Osteoblast (primary cell): Measurements from ENCODE around the gene CHMP4B. TPM values are rescaled to one million over a fixed set of nuclear protein-coding genes. Genes with fewer than 3 reads are reported as not detected.
A peak's percentile ranks its signal among the peaks of the same experiment; 100 is the strongest.

Experiments
- DNase-seq: peaks from one replicate; pipeline ENCODE4 v3.0.0; 2011; ENCODE audit warnings: low spot score, mixed read lengths; ENCODE audit not compliant: insufficient read length; ENCODE audit errors: missing footprints
- H2AFZ ChIP-seq: 2 replicates; pipeline ENCODE4 v1.6.0; 2011; ENCODE audit warnings: mild to moderate bottlenecking, low read length
- H3K27ac ChIP-seq: 2 replicates; pipeline ENCODE4 v1.5.1; 2011; ENCODE audit warnings: mild to moderate bottlenecking, low read depth, low read length, moderate library complexity
- H3K27me3 ChIP-seq: 2 replicates; pipeline ENCODE4 v1.6.0; 2012; ENCODE audit warnings: mild to moderate bottlenecking, control low read depth, inconsistent platforms, low read length, moderate library complexity; ENCODE audit not compliant: insufficient read depth
- H3K36me3 ChIP-seq: 2 replicates; pipeline ENCODE4 v1.5.1; 2011; ENCODE audit warnings: mild to moderate bottlenecking, low read length, control low read depth, moderate library complexity; ENCODE audit not compliant: insufficient read depth
- H3K4me1 ChIP-seq: 2 replicates; pipeline ENCODE4 v1.5.1; 2011; ENCODE audit warnings: mild to moderate bottlenecking, low read length, control low read depth, moderate library complexity; ENCODE audit not compliant: insufficient read depth
- H3K4me2 ChIP-seq: 2 replicates; pipeline ENCODE4 v1.6.0; 2011; ENCODE audit warnings: mild to moderate bottlenecking, low read length; ENCODE audit not compliant: insufficient read depth
- H3K4me3 ChIP-seq: fragments of 200-600 bp; sonication (generic); 3 replicates; pipeline ENCODE4 v1.5.1; 2012; ENCODE audit warnings: mild to moderate bottlenecking, low read length, inconsistent platforms; ENCODE audit not compliant: insufficient read depth
- H3K79me2 ChIP-seq: 2 replicates; pipeline ENCODE4 v1.6.0; 2012; ENCODE audit warnings: mild to moderate bottlenecking, low read length, control low read depth, inconsistent platforms; ENCODE audit not compliant: insufficient read depth
- H3K9me3 ChIP-seq: 2 replicates; pipeline ENCODE4 v1.5.1; 2011; ENCODE audit warnings: low read depth, low read length, control low read depth
- H4K20me1 ChIP-seq: 2 replicates; pipeline ENCODE4 v1.6.0; 2012; ENCODE audit warnings: mild to moderate bottlenecking, low read length, control low read depth; ENCODE audit not compliant: insufficient read depth
- total RNA-seq: library from RNA; depleted of rRNA; stranded (reverse); fragments of >200 nt; gene quantifications from 2 replicates; pipeline ENCODE4 v1.2.3, GENCODE V29; 2012
- TF ChIP-seq, protein P1 (sequence below): IDR thresholded peaks from 2 replicates; pipeline ENCODE4 v1.5.1; 2011; ENCODE audit warnings: mild to moderate bottlenecking, low read depth, low read length, moderate library complexity; ENCODE audit errors: extremely low read depth

CHMP4B gene
- total RNA-seq, 1 donor, result 40.9 TPM

- Histone ChIP-seq H3K4me2 (no peak overlapping the region), H3K27me3 (no peaks in the 10 kb centered on the region), H3K79me2 (no peaks in the 10 kb centered on the region), H3K36me3 (no peaks in the 10 kb centered on the region), H2AFZ (peak overlapping the region; percentile 38), H4K20me1 (no peaks in the 10 kb centered on the region), H3K27ac (no peak overlapping the region), H3K4me1 (peaks cover 26% of the 10 kb centered on the region), H3K9me3 (peaks cover 4% of the 10 kb centered on the region), H3K4me3 (no peak overlapping the region)
- TF ChIP-seq, protein P1, sequence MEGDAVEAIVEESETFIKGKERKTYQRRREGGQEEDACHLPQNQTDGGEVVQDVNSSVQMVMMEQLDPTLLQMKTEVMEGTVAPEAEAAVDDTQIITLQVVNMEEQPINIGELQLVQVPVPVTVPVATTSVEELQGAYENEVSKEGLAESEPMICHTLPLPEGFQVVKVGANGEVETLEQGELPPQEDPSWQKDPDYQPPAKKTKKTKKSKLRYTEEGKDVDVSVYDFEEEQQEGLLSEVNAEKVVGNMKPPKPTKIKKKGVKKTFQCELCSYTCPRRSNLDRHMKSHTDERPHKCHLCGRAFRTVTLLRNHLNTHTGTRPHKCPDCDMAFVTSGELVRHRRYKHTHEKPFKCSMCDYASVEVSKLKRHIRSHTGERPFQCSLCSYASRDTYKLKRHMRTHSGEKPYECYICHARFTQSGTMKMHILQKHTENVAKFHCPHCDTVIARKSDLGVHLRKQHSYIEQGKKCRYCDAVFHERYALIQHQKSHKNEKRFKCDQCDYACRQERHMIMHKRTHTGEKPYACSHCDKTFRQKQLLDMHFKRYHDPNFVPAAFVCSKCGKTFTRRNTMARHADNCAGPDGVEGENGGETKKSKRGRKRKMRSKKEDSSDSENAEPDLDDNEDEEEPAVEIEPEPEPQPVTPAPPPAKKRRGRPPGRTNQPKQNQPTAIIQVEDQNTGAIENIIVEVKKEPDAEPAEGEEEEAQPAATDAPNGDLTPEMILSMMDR, result no peak
- no peak for DNase-seq
Observed at GRCh38 chr20:33896509-33896908, 85.4 kb downstream of the CHMP4B start.

- Histone ChIP-seq H3K36me3 (no peaks in the 10 kb centered on the region), H3K4me1 (peaks cover 26% of the 10 kb centered on the region), H3K79me2 (no peaks in the 10 kb centered on the region), H3K9me3 (peaks cover 4% of the 10 kb centered on the region), H3K27me3 (no peaks in the 10 kb centered on the region), H2AFZ (peak overlapping the region; percentile 20), H3K4me3 (no peak overlapping the region), H4K20me1 (no peaks in the 10 kb centered on the region), H3K27ac (no peak overlapping the region), H3K4me2 (no peak overlapping the region)
- no peak for DNase-seq
- TF ChIP-seq, protein P1, result peak; percentile 25
Observed at GRCh38 chr20:33897313-33897912, 86.3 kb downstream of the CHMP4B start.

DNA sequence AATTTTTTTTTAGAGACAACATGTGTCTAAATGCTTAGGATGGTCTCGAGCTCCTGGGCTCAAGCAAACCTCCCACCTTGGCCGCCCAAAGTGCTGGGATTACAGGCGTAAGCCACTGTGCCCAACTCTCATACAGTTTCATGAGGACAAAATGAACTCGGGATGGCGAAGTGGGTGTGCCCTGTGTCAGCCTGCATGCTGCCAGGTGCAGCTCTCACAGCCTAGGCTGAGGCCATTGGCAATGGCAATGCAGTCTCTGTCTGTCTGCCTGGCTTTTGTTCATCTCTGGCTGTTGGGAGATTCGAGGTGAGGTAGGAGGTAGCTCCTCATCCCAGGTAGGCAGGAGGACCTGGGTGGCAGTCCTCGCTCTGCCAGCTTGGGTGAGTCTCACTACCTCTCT is 88.0 kb downstream of the CHMP4B start:
- no peak overlapping the region for H3K4me2 ChIP-seq
- TF ChIP-seq, protein P1, result no peak
- H3K27me3 ChIP-seq, result no peaks in the 10 kb centered on the region
- no peaks in the 10 kb centered on the region for H3K36me3 ChIP-seq
- H3K27ac ChIP-seq, result no peak overlapping the region
- H3K4me3 ChIP-seq, result no peak overlapping the region
- H4K20me1 ChIP-seq, result no peaks in the 10 kb centered on the region
- H3K4me1 ChIP-seq, result peaks cover 14% of the 10 kb centered on the region
- DNase-seq, result no peak
- H3K79me2 ChIP-seq, result no peaks in the 10 kb centered on the region
- H3K9me3 ChIP-seq, result peaks cover 4% of the 10 kb centered on the region
- H2AFZ ChIP-seq, result no peak overlapping the region

DNA sequence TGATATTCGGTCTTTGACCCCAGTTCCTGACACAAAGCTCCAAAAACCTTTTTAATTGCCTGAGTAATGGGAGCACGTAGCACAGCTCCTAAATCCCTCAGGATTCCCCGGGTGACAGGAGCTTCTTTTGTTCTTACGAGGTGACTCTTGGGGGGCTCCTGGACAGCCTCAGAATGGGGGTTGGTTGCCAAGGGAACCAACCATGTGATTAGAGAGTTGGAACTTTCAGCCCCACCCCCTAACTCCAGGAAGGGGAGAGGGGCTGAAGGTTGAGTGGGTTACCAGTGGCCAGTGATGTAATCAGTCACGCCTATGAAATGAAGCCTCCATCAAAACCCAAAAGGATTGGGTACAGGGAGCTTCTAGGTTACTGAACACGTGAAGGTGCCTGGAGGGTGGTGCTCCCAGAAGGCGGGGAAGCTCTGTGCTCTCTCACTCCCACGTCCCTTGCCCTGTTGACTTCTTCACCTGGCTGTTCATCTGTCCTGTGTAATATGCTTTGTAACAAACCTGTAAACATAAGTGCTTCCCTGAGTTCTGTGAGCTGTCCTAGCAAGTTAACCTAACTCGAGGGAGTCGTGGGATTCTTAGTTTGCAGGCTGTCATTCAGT is 89.5 kb downstream of the CHMP4B start:
- DNase-seq, result no peak
- no peak overlapping the region for H3K27ac ChIP-seq
- TF ChIP-seq, protein P1, result no peak
- H3K4me1 ChIP-seq, result peaks cover 4% of the 10 kb centered on the region
- no peaks in the 10 kb centered on the region for H4K20me1 ChIP-seq
- peak overlapping the region; percentile 39 for H2AFZ ChIP-seq
- no peaks in the 10 kb centered on the region for H3K27me3 ChIP-seq
- no peak overlapping the region for H3K4me2 ChIP-seq
- H3K9me3 ChIP-seq, result peaks cover 4% of the 10 kb centered on the region
- H3K4me3 ChIP-seq, result no peak overlapping the region
- no peaks in the 10 kb centered on the region for H3K36me3 ChIP-seq
- no peaks in the 10 kb centered on the region for H3K79me2 ChIP-seq
